ENCODE results near the gene ELOA. TPM values are rescaled to one million over a fixed set of nuclear protein-coding genes. Genes with fewer than 3 reads are reported as not detected.

ELOA gene
- total and polyA plus RNA-seq, 2 donors (not counting 1 experiment from before 2014, with no cell fraction given) = 12.9 to 56.6 TPM

- WGBS (ENCODE audit: insufficient coverage) = 94% methylated on average over 15 of the region's 20 CpGs
- Mint-ChIP-seq H3K27me3 (no peaks in the 10 kb centered on the region), H3K4me3 (no peak overlapping the region)
These were observed 54.5 kb downstream of the ELOA start for GRCh38 chr1:23797478-23798448.

More at GRCh38 chr1:23797478-23798448, 54.5 kb downstream of the ELOA start:
- intact Hi-C loops (cut with micrococcal nuclease) = no loop called here
- DNase-seq (no peak), ATAC-seq (ENCODE audit: low read depth) (no peak)
- Histone ChIP-seq H3K4me2 (replicated peaks; ENCODE audit: low read depth, low read length, poor library complexity, severe bottlenecking) (no peak overlapping the region), H3K4me1 (ENCODE audit: control insufficient read depth in 2 of 2, insufficient read depth in 2 of 2, low read length in 2 of 2) (peaks cover 15 to 20% of the 10 kb centered on the region in 2 donors), H3K36me3 (replicated peaks in 1 of 2; ENCODE audit: control extremely low read depth in 1 of 2, control insufficient read depth in 1 of 2, extremely low read depth in 1 of 2, insufficient read depth in 2 of 2, low read length in 1 of 2) (peaks cover 2 to 21% of the 10 kb centered on the region in 2 experiments), H4K20me1 (ENCODE audit: control insufficient read depth, insufficient read depth, low read length, poor library complexity, severe bottlenecking) (no peaks in the 10 kb centered on the region), H3K9ac (ENCODE audit: low read length) (no peak overlapping the region), H3K27me3 (replicated peaks in 1 of 4; ENCODE audit: control extremely low read depth in 1 of 4, control insufficient read depth in 3 of 4, insufficient read depth in 4 of 4, low read length in 3 of 4) (no peaks in the 10 kb centered on the region), H3K27ac (ENCODE audit: low read length in 2 of 2) (no peak overlapping the region), H3K79me2 (ENCODE audit: control insufficient read depth, insufficient read depth, low read length) (peaks cover 4% of the 10 kb centered on the region), H3K4me3 (ENCODE audit: control extremely low read depth in 1 of 5, extremely low read depth in 1 of 5, insufficient read depth in 1 of 5, low read depth in 2 of 5, low read length in 4 of 5) (no peak overlapping the region), H2AFZ (ENCODE audit: insufficient read depth, low read depth, low read length, poor library complexity, severe bottlenecking) (no peak overlapping the region), H3K9me3 (ENCODE audit: control extremely low read depth in 1 of 3, control insufficient read depth in 2 of 3, insufficient read depth in 1 of 3, low read length in 2 of 3) (peaks cover 0 to 3% (median 0%) of the 10 kb centered on the region in 3 donors)
- Mint-ChIP-seq H3K4me1 (peaks cover 20% of the 10 kb centered on the region), H3K27ac (peak overlapping the region; percentile 7), H3K9me3 (ENCODE audit: insufficient read depth) (no peaks in the 10 kb centered on the region)
- ChIA-PET POLR2A (interaction anchor here (0.7 kb wide), 1 partner anchor 477 kb away, joined by 3 read pairs; no protein-coding TSS in a partner anchor), CTCF (interaction anchor here (0.6 to 3.3 kb wide), 4 partner anchors 11 to 161 kb away, joined by 3 to 28 read pairs (median 4); no protein-coding TSS in a partner anchor)
- TF ChIP-seq CTCF (IDR thresholded peaks at IDR 0.05) = no peak
- TF ChIP-seq EZH2 (IDR thresholded peaks at IDR 0.05; ENCODE audit: borderline replicate concordance, insufficient read depth, low read depth, low read length, poor library complexity, severe bottlenecking) = no peak
